HepG2 (cell line): Measurements from ENCODE around the gene ANP32B. TPM values are rescaled to one million over a fixed set of nuclear protein-coding genes. Genes with fewer than 3 reads are reported as not detected.

ENCODE experiments used
- ATAC-seq: fragments of 200-7000 bp; cut with Tn5 transposase; 3 replicates; pipeline ENCODE4 v1.9.1; 2020; ENCODE audit warnings: mild to moderate bottlenecking, moderate library complexity
- BruUV-seq: library from RNA; stranded (reverse); fragments of 400-500 nt; replicated peaks from 2 replicates; lab custom pipeline; 2021; lab: Mats Ljungman, UMichigan
- CTCF ChIA-PET: fragments of 300-600 bp; formaldehyde crosslinking; extraction: SDS; loops from one replicate; lab custom pipeline; 2021; ENCODE audit warnings: low total read pairs, inconsistent platforms, low intra/inter-chr PET ratio; lab: Yijun Ruan, JAX
- POLR2A ChIA-PET: fragments of 350-600 bp; sonication (Branson Sonifier 250); formaldehyde crosslinking; loops from one replicate; lab custom pipeline; 2020; ENCODE audit warnings: antibody characterized with exemption, inconsistent platforms; lab: Yijun Ruan, JAX
- DNase-seq: peaks from one replicate; pipeline ENCODE4 v3.0.0-alpha.2; 2015; ENCODE audit warnings: low spot score
- FAIRE-seq: peaks from 3 replicates; lab custom pipeline; 2011; peaks lifted over from hg19 to GRCh38; lab: Jason Lieb, UNC
- H2AFZ ChIP-seq: one replicate; pipeline ENCODE4 v1.6.1; 2011; ENCODE audit warnings: low read length, inconsistent platforms
- H3K27ac ChIP-seq: fragments of 300-600 bp; 3 replicates; pipeline ENCODE4 v1.8.0; 2011; ENCODE audit warnings: mixed run types, mild to moderate bottlenecking, mixed read lengths, low read length, inconsistent platforms; ENCODE audit not compliant: insufficient read depth; ENCODE audit errors: extremely low read length
- H3K27me3 ChIP-seq, 2 experiments: fragments of 200-600 bp in 1 of 2; 2 replicates in 1 of 2; 3 replicates in 1 of 2; pipeline versions ENCODE4 v1.6.0 to v1.8.0; 2011; ENCODE audit warnings: low read length in 2 of 2, mild to moderate bottlenecking in 2 of 2, moderate library complexity in 2 of 2, inconsistent platforms in 1 of 2; ENCODE audit not compliant: insufficient read depth in 2 of 2, control insufficient read depth in 1 of 2
- H3K36me3 ChIP-seq, 2 experiments: fragments of 200-600 bp in 1 of 2; replicated peaks in 1 of 2; 2 replicates in 1 of 2; 3 replicates in 1 of 2; pipeline versions ENCODE4 v1.5.1 to v1.8.0; 2011; ENCODE audit warnings: low read length in 2 of 2, inconsistent platforms in 1 of 2; ENCODE audit not compliant: insufficient read depth in 2 of 2, control insufficient read depth in 1 of 2
- H3K4me1 ChIP-seq: 2 replicates; pipeline ENCODE4 v1.5.1; 2012; ENCODE audit warnings: low read length, inconsistent platforms; ENCODE audit not compliant: insufficient read depth
- H3K4me2 ChIP-seq: 2 replicates; pipeline ENCODE4 v1.6.0; 2011; ENCODE audit warnings: low read depth, low read length, inconsistent platforms
- H3K4me3 ChIP-seq, 3 experiments: fragments of 200-600 bp in 1 of 3; sonication (generic), shearing (Covaris generic) in 1 of 3; replicated peaks in 1 of 3; 2 replicates each; pipeline ENCODE4 v1.5.1; 2011 to 2016; ENCODE audit warnings: low read length in 3 of 3, inconsistent platforms in 2 of 3, low read depth in 2 of 3, mild to moderate bottlenecking in 2 of 3, control low read depth in 1 of 3, mixed read lengths in 1 of 3; ENCODE audit not compliant: insufficient read depth in 1 of 3
- H3K79me2 ChIP-seq: one replicate; pipeline ENCODE4 v1.6.1; 2011; ENCODE audit warnings: low read length, inconsistent platforms; ENCODE audit not compliant: insufficient read depth
- H3K9ac ChIP-seq: 2 replicates; pipeline ENCODE4 v1.6.0; 2011; ENCODE audit warnings: mild to moderate bottlenecking, low read depth, low read length, inconsistent platforms; ENCODE audit not compliant: insufficient read depth
- H3K9me3 ChIP-seq: 2 replicates; pipeline ENCODE4 v1.5.1; 2012; ENCODE audit warnings: mild to moderate bottlenecking, low read length
- H4K20me1 ChIP-seq: 2 replicates; pipeline ENCODE4 v1.6.0; 2011; ENCODE audit warnings: inconsistent platforms, mild to moderate bottlenecking, low read length, moderate library complexity; ENCODE audit not compliant: insufficient read depth
- GZF1 ChIP-seq: sonication (generic); formaldehyde crosslinking; IDR thresholded peaks from 2 replicates; pipeline ENCODE4 v1.5.1; 2020; ENCODE audit warnings: mild to moderate bottlenecking, missing genetic modification reagents
- MBD4 ChIP-seq: IDR thresholded peaks from 2 replicates; pipeline ENCODE4 v1.6.1; 2012; ENCODE audit warnings: low read length, inconsistent platforms, borderline replicate concordance
- PLSCR1 ChIP-seq: sonication (generic); formaldehyde crosslinking; IDR thresholded peaks from 2 replicates; pipeline ENCODE4 v1.5.0; 2020; ENCODE audit warnings: missing genetic modification reagents, mild to moderate bottlenecking, borderline replicate concordance
- RAD51 ChIP-seq: fragments of 450-650 bp; IDR thresholded peaks from 2 replicates; pipeline ENCODE4 v1.6.1; 2016; ENCODE audit warnings: borderline replicate concordance
- SP140L ChIP-seq: sonication (generic); formaldehyde crosslinking; IDR thresholded peaks from 2 replicates; pipeline ENCODE4 v1.4.0; 2020; ENCODE audit warnings: missing genetic modification reagents, borderline replicate concordance
- ZNF724P ChIP-seq: sonication (generic); formaldehyde crosslinking; IDR thresholded peaks from 2 replicates; pipeline ENCODE4 v1.8.0; 2022; ENCODE audit warnings: missing genetic modification reagents, borderline replicate concordance
- WGBS: methylation state at CpG from one replicate; pipeline ENCODE4 v1.1.6; 2017; ENCODE audit warnings: low lambda C conversion rate; 5-methylcytosine and 5-hydroxymethylcytosine counted together
- in situ Hi-C: cut with HindIII; loops from 2 replicates; pipeline ENCODE4 v1.10.0; 2017; ENCODE audit warnings: low pct_unique_long_range_greater_than_20kb; ENCODE audit not compliant: extremely low pct_ligation_motif_present
- intact Hi-C: fragments of 100-400 bp; cut with micrococcal nuclease; formaldehyde crosslinking; loops from one replicate; pipeline ENCODE4 v1.10.0; 2022; ENCODE audit not compliant: unreplicated experiment
- polyA plus RNA-seq, 8 experiments: library from polyadenylated mRNA; depleted of rRNA in 3 of 8; stranded (reverse) in 7 of 8; unstranded in 1 of 8; fragments of >200 nt; fragmentation: Illumina TruSeq in 4 of 8; extraction: Trizol in 4 of 8; gene quantifications; 2 replicates each; pipeline versions ENCODE4 v1.2.1 to v1.2.3, GENCODE V29; 2011 to 2016; ENCODE audit warnings: low read depth in 4 of 8, missing spikeins in 1 of 8, mixed read lengths in 1 of 8; ENCODE audit not compliant: insufficient read depth in 1 of 8
- total RNA-seq, 5 experiments: library from RNA; depleted of rRNA; stranded (reverse); fragments of >200 nt; fragmentation: Illumina TruSeq; extraction: Trizol; gene quantifications; 2 replicates each; pipeline ENCODE4 v1.2.3, GENCODE V29; 2016; ENCODE audit warnings: low read depth in 1 of 5
- TF ChIP-seq, protein P1 (sequence below): sonication (generic); formaldehyde crosslinking; IDR thresholded peaks from 2 replicates; pipeline ENCODE4 v1.4.0; 2020; ENCODE audit warnings: mild to moderate bottlenecking, missing genetic modification reagents
- TF ChIP-seq, protein P2 (sequence below), 2 experiments: fragments of 450-650 bp in 1 of 2; sonication (generic) in 1 of 2; formaldehyde crosslinking in 1 of 2; IDR thresholded peaks; 2 replicates each; pipeline versions ENCODE4 v1.6.1 to v1.8.0; 2016 to 2022; ENCODE audit warnings: antibody characterized with exemption in 1 of 2, mild to moderate bottlenecking in 1 of 2, missing genetic modification reagents in 1 of 2

The ANP32B gene
- total and polyA plus RNA-seq, 2 of the 13 experiments (the other 11 are each of a cell fraction or from before 2014, with no cell fraction given) = 22.1 to 37.5 TPM

GRCh38 chr9:98054376-98054951 lies 71.3 kb downstream of the ANP32B start:
- CTCF ChIA-PET = no interaction called here
- Histone ChIP-seq H3K4me1 (peaks cover 24% of the 10 kb centered on the region), H3K9me3 (no peaks in the 10 kb centered on the region), H3K27ac (no peak overlapping the region), H3K36me3 (no peaks in the 10 kb centered on the region), H3K79me2 (peaks cover 25% of the 10 kb centered on the region), H3K9ac (no peak overlapping the region), H4K20me1 (no peaks in the 10 kb centered on the region), H3K4me3 (no peak overlapping the region), H3K27me3 (no peaks in the 10 kb centered on the region), H2AFZ (no peak overlapping the region), H3K4me2 (no peak overlapping the region)
- intact Hi-C loops (no loop called here), in situ Hi-C loops (no loop called here)
- DNase-seq (no peak), FAIRE-seq (no peak), ATAC-seq (no peak)
- POLR2A ChIA-PET = interaction anchor here (1.4 to 1.5 kb wide), 2 partner anchors 9 to 71 kb away, joined by 4 to 5 read pairs; partner anchors contain the start of gene ANP32B
- 65% methylated on average over 5 of the region's 7 CpGs for WGBS
- no TSS peak for BruUV-seq
- TF ChIP-seq ZNF724P (CRISPR knock-in tag) (no peak), PLSCR1 (CRISPR knock-in tag) (no peak), RAD51 (no peak), GZF1 (CRISPR knock-in tag) (no peak), MBD4 (no peak), SP140L (no peak)
- TF ChIP-seq, protein P1, sequence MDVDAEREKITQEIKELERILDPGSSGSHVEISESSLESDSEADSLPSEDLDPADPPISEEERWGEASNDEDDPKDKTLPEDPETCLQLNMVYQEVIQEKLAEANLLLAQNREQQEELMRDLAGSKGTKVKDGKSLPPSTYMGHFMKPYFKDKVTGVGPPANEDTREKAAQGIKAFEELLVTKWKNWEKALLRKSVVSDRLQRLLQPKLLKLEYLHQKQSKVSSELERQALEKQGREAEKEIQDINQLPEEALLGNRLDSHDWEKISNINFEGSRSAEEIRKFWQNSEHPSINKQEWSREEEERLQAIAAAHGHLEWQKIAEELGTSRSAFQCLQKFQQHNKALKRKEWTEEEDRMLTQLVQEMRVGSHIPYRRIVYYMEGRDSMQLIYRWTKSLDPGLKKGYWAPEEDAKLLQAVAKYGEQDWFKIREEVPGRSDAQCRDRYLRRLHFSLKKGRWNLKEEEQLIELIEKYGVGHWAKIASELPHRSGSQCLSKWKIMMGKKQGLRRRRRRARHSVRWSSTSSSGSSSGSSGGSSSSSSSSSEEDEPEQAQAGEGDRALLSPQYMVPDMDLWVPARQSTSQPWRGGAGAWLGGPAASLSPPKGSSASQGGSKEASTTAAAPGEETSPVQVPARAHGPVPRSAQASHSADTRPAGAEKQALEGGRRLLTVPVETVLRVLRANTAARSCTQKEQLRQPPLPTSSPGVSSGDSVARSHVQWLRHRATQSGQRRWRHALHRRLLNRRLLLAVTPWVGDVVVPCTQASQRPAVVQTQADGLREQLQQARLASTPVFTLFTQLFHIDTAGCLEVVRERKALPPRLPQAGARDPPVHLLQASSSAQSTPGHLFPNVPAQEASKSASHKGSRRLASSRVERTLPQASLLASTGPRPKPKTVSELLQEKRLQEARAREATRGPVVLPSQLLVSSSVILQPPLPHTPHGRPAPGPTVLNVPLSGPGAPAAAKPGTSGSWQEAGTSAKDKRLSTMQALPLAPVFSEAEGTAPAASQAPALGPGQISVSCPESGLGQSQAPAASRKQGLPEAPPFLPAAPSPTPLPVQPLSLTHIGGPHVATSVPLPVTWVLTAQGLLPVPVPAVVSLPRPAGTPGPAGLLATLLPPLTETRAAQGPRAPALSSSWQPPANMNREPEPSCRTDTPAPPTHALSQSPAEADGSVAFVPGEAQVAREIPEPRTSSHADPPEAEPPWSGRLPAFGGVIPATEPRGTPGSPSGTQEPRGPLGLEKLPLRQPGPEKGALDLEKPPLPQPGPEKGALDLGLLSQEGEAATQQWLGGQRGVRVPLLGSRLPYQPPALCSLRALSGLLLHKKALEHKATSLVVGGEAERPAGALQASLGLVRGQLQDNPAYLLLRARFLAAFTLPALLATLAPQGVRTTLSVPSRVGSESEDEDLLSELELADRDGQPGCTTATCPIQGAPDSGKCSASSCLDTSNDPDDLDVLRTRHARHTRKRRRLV (CRISPR knock-in tag) = no peak
- TF ChIP-seq, protein P2, sequence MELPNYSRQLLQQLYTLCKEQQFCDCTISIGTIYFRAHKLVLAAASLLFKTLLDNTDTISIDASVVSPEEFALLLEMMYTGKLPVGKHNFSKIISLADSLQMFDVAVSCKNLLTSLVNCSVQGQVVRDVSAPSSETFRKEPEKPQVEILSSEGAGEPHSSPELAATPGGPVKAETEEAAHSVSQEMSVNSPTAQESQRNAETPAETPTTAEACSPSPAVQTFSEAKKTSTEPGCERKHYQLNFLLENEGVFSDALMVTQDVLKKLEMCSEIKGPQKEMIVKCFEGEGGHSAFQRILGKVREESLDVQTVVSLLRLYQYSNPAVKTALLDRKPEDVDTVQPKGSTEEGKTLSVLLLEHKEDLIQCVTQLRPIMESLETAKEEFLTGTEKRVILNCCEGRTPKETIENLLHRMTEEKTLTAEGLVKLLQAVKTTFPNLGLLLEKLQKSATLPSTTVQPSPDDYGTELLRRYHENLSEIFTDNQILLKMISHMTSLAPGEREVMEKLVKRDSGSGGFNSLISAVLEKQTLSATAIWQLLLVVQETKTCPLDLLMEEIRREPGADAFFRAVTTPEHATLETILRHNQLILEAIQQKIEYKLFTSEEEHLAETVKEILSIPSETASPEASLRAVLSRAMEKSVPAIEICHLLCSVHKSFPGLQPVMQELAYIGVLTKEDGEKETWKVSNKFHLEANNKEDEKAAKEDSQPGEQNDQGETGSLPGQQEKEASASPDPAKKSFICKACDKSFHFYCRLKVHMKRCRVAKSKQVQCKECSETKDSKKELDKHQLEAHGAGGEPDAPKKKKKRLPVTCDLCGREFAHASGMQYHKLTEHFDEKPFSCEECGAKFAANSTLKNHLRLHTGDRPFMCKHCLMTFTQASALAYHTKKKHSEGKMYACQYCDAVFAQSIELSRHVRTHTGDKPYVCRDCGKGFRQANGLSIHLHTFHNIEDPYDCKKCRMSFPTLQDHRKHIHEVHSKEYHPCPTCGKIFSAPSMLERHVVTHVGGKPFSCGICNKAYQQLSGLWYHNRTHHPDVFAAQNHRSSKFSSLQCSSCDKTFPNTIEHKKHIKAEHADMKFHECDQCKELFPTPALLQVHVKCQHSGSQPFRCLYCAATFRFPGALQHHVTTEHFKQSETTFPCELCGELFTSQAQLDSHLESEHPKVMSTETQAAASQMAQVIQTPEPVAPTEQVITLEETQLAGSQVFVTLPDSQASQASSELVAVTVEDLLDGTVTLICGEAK (IDR thresholded peaks at IDR 0.05) = no peak
- TF ChIP-seq, protein P2 (CRISPR knock-in tag; IDR thresholded peaks at IDR 0.05) = no peak
